ENCODE data around the gene BTN1A1. TPM values are rescaled to one million over a fixed set of nuclear protein-coding genes. Genes with fewer than 3 reads are reported as not detected.

The BTN1A1 gene
- total and polyA plus RNA-seq, 9 of the 15 experiments (the other 6 are each of a cell fraction or from before 2014, with no cell fraction given): 0.01 to 0.15 (median 0.06) TPM; not detected in 4

DNA sequence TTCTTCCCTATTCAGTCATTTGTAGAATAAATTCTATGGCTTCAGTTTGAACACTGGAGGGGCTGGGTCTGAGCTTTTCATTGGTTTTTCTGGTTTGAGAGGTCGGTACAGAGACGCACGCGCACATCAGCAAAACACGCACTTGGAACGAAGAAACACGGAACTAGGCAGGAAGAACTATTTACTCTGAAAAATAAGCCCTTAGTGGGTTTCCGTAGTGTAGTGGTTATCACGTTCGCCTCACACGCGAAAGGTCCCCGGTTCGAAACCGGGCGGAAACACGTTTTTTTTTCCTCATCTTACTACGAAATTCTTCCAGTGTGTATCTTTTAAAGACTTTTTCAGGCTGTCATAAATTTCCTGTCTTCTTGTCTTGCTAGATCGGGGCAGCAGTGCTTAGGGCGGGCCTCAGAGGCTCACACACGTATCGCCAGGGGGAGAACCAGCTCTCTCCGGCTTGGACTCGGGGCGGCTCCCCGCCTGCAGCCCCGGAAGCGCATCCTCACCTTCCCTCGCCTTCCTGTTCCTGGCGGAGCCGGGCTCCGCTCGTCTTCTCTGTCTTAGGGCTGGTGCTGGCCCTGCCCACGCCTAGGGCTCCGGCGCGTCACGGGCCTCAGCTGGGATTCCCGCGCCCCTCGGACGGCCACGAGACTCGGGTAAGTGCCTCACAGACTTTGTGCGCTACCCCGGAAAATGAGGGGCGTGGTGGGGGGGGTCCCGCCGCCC is 37.9 kb downstream of the BTN1A1 start, which contains the start of gene HMGN4 (continued):
- no peak for TF ChIP-seq CUX1 (CRISPR knock-in tag; IDR thresholded peaks at IDR 0.05)
- peak; percentile 56 to 85; a peak in 2 of 4 replicates for TF ChIP-seq RCOR1 (IDR thresholded peaks at IDR 0.05; ENCODE audit: borderline replicate concordance in 1 of 2, low read depth in 2 of 2, low read length in 2 of 2)
- TF ChIP-seq THRAP3 (IDR thresholded peaks at IDR 0.05; ENCODE audit: borderline replicate concordance): no peak; the same call in 1 of the 2 replicates
- TF ChIP-seq RBM15 (IDR thresholded peaks at IDR 0.05; ENCODE audit: insufficient read depth, low read length): no peak
- TF ChIP-seq MEF2A (IDR thresholded peaks at IDR 0.05; ENCODE audit: control insufficient read depth, low read depth, low read length): no peak
- TF ChIP-seq, protein P1, sequence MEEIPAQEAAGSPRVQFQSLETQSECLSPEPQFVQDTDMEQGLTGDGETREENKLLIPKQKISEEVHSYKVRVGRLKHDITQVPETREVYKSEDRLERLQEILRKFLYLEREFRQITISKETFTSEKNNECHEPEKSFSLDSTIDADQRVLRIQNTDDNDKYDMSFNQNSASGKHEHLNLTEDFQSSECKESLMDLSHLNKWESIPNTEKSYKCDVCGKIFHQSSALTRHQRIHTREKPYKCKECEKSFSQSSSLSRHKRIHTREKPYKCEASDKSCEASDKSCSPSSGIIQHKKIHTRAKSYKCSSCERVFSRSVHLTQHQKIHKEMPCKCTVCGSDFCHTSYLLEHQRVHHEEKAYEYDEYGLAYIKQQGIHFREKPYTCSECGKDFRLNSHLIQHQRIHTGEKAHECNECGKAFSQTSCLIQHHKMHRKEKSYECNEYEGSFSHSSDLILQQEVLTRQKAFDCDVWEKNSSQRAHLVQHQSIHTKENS (CRISPR knock-in tag; IDR thresholded peaks at IDR 0.05): no peak
- TF ChIP-seq, protein P2, sequence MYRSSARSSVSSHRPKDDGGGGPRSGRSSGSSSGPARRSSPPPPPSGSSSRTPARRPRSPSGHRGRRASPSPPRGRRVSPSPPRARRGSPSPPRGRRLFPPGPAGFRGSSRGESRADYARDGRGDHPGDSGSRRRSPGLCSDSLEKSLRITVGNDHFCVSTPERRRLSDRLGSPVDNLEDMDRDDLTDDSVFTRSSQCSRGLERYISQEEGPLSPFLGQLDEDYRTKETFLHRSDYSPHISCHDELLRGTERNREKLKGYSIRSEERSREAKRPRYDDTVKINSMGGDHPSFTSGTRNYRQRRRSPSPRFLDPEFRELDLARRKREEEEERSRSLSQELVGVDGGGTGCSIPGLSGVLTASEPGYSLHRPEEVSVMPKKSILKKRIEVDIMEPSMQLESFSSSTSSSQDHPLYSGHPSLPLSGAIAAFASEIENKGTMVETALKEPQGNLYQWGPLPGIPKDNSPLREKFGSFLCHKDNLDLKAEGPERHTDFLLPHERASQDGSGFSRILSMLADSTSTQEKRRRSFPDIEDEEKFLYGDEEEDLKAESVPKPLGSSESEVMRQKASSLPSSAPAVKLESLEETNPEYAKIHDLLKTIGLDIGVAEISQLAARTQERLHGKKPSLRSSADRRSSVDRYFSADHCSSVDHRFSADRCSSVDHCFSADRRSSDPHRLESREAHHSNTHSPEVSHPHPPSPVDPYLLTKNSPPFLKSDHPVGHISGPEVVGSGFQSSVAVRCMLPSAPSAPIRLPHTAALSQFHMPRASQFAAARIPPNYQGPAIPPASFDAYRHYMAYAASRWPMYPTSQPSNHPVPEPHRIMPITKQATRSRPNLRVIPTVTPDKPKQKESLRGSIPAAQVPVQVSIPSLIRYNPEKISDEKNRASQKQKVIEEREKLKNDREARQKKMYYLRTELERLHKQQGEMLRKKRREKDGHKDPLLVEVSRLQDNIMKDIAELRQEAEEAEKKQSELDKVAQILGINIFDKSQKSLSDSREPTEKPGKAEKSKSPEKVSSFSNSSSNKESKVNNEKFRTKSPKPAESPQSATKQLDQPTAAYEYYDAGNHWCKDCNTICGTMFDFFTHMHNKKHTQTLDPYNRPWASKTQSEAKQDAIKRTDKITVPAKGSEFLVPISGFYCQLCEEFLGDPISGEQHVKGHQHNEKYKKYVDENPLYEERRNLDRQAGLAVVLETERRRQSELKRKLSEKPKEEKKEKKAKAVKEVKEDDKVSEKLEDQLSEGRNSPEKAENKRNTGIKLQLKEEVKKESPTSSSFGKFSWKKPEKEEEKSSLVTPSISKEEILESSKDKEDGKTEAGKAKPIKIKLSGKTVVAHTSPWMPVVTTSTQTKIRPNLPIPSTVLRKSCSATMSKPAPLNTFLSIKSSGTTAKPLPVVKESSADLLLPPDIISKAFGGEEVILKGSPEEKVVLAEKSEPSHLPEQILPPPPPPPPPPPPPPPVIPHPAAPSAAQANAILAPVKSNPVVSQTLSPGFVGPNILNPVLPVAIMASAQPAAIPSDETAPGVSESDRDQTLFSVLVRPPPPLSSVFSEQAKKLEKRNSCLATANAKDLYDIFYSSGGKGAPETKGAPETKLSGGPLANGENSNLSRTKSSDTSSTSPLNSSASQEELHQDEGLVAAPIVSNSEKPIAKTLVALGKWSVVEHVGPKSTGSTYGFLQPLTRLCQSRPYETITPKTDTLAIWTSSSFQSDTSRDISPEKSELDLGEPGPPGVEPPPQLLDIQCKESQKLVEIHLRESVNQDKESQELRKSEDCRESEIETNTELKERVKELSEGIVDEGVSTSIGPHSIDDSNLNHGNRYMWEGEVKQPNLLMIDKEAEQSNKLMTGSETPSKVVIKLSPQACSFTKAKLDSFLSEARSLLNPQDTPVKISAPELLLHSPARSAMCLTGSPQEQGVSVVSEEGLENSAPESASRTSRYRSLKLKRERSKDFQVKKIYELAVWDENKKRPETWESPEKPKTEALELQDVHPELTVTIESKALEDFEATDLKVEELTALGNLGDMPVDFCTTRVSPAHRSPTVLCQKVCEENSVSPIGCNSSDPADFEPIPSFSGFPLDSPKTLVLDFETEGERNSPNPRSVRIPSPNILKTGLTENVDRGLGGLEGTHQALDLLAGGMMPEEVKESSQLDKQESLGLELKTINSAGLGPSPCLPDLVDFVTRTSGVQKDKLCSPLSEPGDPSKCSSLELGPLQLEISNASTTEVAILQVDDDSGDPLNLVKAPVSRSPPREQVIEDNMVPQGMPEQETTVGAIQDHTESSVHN (IDR thresholded peaks at IDR 0.05; ENCODE audit: borderline replicate concordance in 1 of 2, low read depth in 1 of 2): peak in 1 of 2 experiments; percentile 21; a peak in 1 of 4 replicates
- TF ChIP-seq, protein P3, sequence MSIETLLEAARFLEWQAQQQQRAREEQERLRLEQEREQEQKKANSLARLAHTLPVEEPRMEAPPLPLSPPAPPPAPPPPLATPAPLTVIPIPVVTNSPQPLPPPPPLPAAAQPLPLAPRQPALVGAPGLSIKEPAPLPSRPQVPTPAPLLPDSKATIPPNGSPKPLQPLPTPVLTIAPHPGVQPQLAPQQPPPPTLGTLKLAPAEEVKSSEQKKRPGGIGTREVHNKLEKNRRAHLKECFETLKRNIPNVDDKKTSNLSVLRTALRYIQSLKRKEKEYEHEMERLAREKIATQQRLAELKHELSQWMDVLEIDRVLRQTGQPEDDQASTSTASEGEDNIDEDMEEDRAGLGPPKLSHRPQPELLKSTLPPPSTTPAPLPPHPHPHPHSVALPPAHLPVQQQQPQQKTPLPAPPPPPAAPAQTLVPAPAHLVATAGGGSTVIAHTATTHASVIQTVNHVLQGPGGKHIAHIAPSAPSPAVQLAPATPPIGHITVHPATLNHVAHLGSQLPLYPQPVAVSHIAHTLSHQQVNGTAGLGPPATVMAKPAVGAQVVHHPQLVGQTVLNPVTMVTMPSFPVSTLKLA (conservative IDR thresholded peaks at IDR 0.05): peak; percentile 59 to 77; a peak in 3 of 4 replicates
